A549 (cell line): ENCODE results near the gene TBC1D20. TPM values are rescaled to one million over a fixed set of nuclear protein-coding genes. Genes with fewer than 3 reads are reported as not detected.
A peak's percentile ranks its signal among the peaks of the same experiment; 100 is the strongest.

Experiments used
- ATAC-seq, 2 experiments: fragments of 200-7000 bp in 1 of 2; fragments of >200 bp in 1 of 2; cut with Nextera tagmentation in 1 of 2; cut with Tn5 transposase in 1 of 2; 3 replicates each; pipeline versions ENCODE4 v1.8.0 to v1.9.1; 2018 to 2020; ENCODE audit warnings: mild to moderate bottlenecking in 1 of 2, moderate library complexity in 1 of 2
- CTCF ChIA-PET: fragments of 300-600 bp; sonication (Branson Sonifier 250); formaldehyde crosslinking; extraction: SDS; loops from one replicate; lab custom pipeline; 2021; ENCODE audit warnings: antibody characterized with exemption, inconsistent platforms; lab: Yijun Ruan, JAX
- POLR2A ChIA-PET: fragments of 350-600 bp; formaldehyde crosslinking; extraction: SDS; loops from one replicate; lab custom pipeline; 2021; ENCODE audit warnings: antibody characterized with exemption, inconsistent platforms; lab: Yijun Ruan, JAX
- DNase-seq, 2 experiments: peaks; one replicate each; pipeline versions ENCODE4 v3.0.0 to v3.0.0-alpha.2; 2011 to 2016; ENCODE audit warnings: low read depth in 1 of 2, low spot score in 1 of 2
- FAIRE-seq: peaks from 2 replicates; lab custom pipeline; 2011; peaks lifted over from hg19 to GRCh38; lab: Jason Lieb, UNC
- H3K27ac ChIP-seq, 2 experiments: fragments of >200 bp; sonication (Bioruptor Twin); formaldehyde crosslinking; 3 replicates each; pipeline ENCODE4 v1.5.1; 2016 to 2017
- H3K4me1 ChIP-seq: fragments of >200 bp; sonication (Bioruptor Twin); formaldehyde crosslinking; 3 replicates; pipeline ENCODE4 v1.6.1; 2016
- H3K4me2 ChIP-seq: fragments of >200 bp; sonication (Bioruptor Twin); formaldehyde crosslinking; 3 replicates; pipeline ENCODE4 v1.6.1; 2016
- H3K4me3 ChIP-seq: fragments of >200 bp; sonication (Bioruptor Twin); formaldehyde crosslinking; 3 replicates; pipeline ENCODE4 v1.5.1; 2016
- H3K9me3 ChIP-seq: fragments of >200 bp; sonication (Bioruptor Twin); formaldehyde crosslinking; 3 replicates; pipeline ENCODE4 v1.6.1; 2016
- BHLHE40 ChIP-seq: IDR thresholded peaks from 2 replicates; pipeline ENCODE4 v1.6.1; 2012; ENCODE audit warnings: low read depth, low read length, inconsistent platforms
- CHD4 ChIP-seq: fragments of 200-600 bp; sonication (generic); IDR thresholded peaks from 2 replicates; pipeline ENCODE4 v1.6.1; 2016; ENCODE audit warnings: antibody characterized with exemption, mild to moderate bottlenecking, borderline replicate concordance
- CTCF ChIP-seq: fragments of >200 bp; sonication (Bioruptor Twin); formaldehyde crosslinking; IDR thresholded peaks from 3 replicates; pipeline ENCODE4 v1.5.1; 2016
- E2F6 ChIP-seq: IDR thresholded peaks from 2 replicates; pipeline ENCODE4 v1.6.1; 2012; ENCODE audit warnings: low read depth, borderline replicate concordance
- ELK1 ChIP-seq: fragments of 150-350 bp; IDR thresholded peaks from 2 replicates; pipeline ENCODE4 v1.6.1; 2014; ENCODE audit warnings: low read depth, mild to moderate bottlenecking, low read length
- EP300 ChIP-seq, 2 experiments: fragments of >200 bp; sonication (Bioruptor Twin); formaldehyde crosslinking; IDR thresholded peaks; 2 replicates in 1 of 2; 3 replicates in 1 of 2; pipeline ENCODE4 v1.6.1; 2016 to 2017
- FOSB ChIP-seq: fragments of 250-450 bp; sonication (Bioruptor Pico); IDR thresholded peaks from 2 replicates; pipeline ENCODE4 v1.5.0; 2020; ENCODE audit warnings: mild to moderate bottlenecking, moderate library complexity
- HDAC2 ChIP-seq: fragments of 200-600 bp; sonication (generic); IDR thresholded peaks from 2 replicates; pipeline ENCODE4 v1.6.1; 2016
- HES2 ChIP-seq: fragments of >200 bp; sonication (Bioruptor Twin); formaldehyde crosslinking; IDR thresholded peaks from 2 replicates; pipeline ENCODE4 v1.6.1; 2016
- HEYL ChIP-seq: fragments of 250-450 bp; sonication (Bioruptor Pico); IDR thresholded peaks from 2 replicates; pipeline ENCODE4 v1.8.0; 2021; ENCODE audit warnings: mild to moderate bottlenecking, moderate library complexity
- HMGXB4 ChIP-seq: fragments of 250-450 bp; sonication (Bioruptor Pico); IDR thresholded peaks from 2 replicates; pipeline ENCODE4 v1.5.0; 2021; ENCODE audit warnings: mild to moderate bottlenecking, moderate library complexity, borderline replicate concordance
- HOXB13 ChIP-seq: fragments of 250-450 bp; sonication (Bioruptor Pico); IDR thresholded peaks from 2 replicates; pipeline ENCODE4 v1.5.0; 2020; ENCODE audit warnings: low read depth, mild to moderate bottlenecking, moderate library complexity
- JUN ChIP-seq, 2 experiments: fragments of >200 bp; sonication (Bioruptor Twin); formaldehyde crosslinking; IDR thresholded peaks; 2 replicates in 1 of 2; 3 replicates in 1 of 2; pipeline ENCODE4 v1.6.1; 2016 to 2017
- KDM1A ChIP-seq: fragments of 200-600 bp; sonication (generic); IDR thresholded peaks from 2 replicates; pipeline ENCODE4 v1.6.1; 2016; ENCODE audit warnings: low read depth, mild to moderate bottlenecking
- MAFK ChIP-seq: fragments of 450-650 bp; IDR thresholded peaks from 2 replicates; pipeline ENCODE4 v1.6.1; 2014; ENCODE audit not compliant: partially characterized antibody
- MAZ ChIP-seq: fragments of 150-350 bp; IDR thresholded peaks from 2 replicates; pipeline ENCODE4 v1.6.1; 2014; ENCODE audit warnings: antibody characterized with exemption, low read depth, low read length, borderline replicate concordance
- NFE2L2 ChIP-seq: fragments of 150-350 bp; conservative IDR thresholded peaks from 2 replicates; pipeline ENCODE4 v1.6.1; 2014; ENCODE audit warnings: low read length
- POLR2AphosphoS2 ChIP-seq: conservative IDR thresholded peaks from 2 replicates; pipeline ENCODE4 v1.6.1; 2012; ENCODE audit warnings: low read length, improper control_type of control experiment, inconsistent platforms
- RAD21 ChIP-seq, 2 experiments: fragments of >200 bp in 1 of 2; sonication (Bioruptor Twin) in 1 of 2; formaldehyde crosslinking in 1 of 2; IDR thresholded peaks in 1 of 2; conservative IDR thresholded peaks in 1 of 2; 2 replicates in 1 of 2; 3 replicates in 1 of 2; pipeline ENCODE4 v1.6.1; 2012 to 2018; ENCODE audit warnings: inconsistent platforms in 1 of 2
- RARB ChIP-seq: fragments of 250-450 bp; sonication (Bioruptor Pico); IDR thresholded peaks from 2 replicates; pipeline ENCODE4 v1.8.0; 2021; ENCODE audit warnings: mild to moderate bottlenecking, moderate library complexity
- RFX5 ChIP-seq: fragments of 450-650 bp; IDR thresholded peaks from 2 replicates; pipeline ENCODE4 v1.7.1; 2014; ENCODE audit warnings: antibody characterized with exemption, mild to moderate bottlenecking, moderate library complexity
- SMC3 ChIP-seq: fragments of >200 bp; sonication (Bioruptor Twin); formaldehyde crosslinking; IDR thresholded peaks from 3 replicates; pipeline ENCODE4 v1.6.1; 2018; ENCODE audit warnings: inconsistent platforms
- TFCP2L1 ChIP-seq: fragments of 250-450 bp; sonication (Bioruptor Pico); IDR thresholded peaks from 2 replicates; pipeline ENCODE4 v1.5.0; 2021; ENCODE audit warnings: mild to moderate bottlenecking
- ZFP36 ChIP-seq: fragments of 450-650 bp; IDR thresholded peaks from 2 replicates; pipeline ENCODE4 v1.6.1; 2014; ENCODE audit warnings: borderline replicate concordance; ENCODE audit not compliant: partially characterized antibody
- ZSCAN20 ChIP-seq: fragments of 250-450 bp; sonication (Bioruptor Pico); IDR thresholded peaks from 2 replicates; pipeline ENCODE4 v1.8.0; 2022; ENCODE audit warnings: mild to moderate bottlenecking, moderate library complexity
- WGBS: methylation state at CpG from one replicate; pipeline ENCODE4 v1.1.6; 2017; ENCODE audit errors: missing lambda C conversion rate; 5-methylcytosine and 5-hydroxymethylcytosine counted together
- polyA plus RNA-seq, 4 experiments: library from polyadenylated mRNA; depleted of rRNA in 3 of 4; stranded (reverse); fragments of >200 nt; fragmentation: RNase III in 1 of 4; extraction: RNeasy Plus Mini Kit Qiagen cat#74134 plus additional on column Dnase treatment in 1 of 4; gene quantifications; 2 replicates in 3 of 4; 3 replicates in 1 of 4; pipeline ENCODE4 v1.2.3, GENCODE V29; 2011 to 2017
- TF ChIP-seq, protein P1 (sequence below): fragments of 200-600 bp; sonication (generic); IDR thresholded peaks from 2 replicates; pipeline ENCODE4 v1.6.1; 2016; ENCODE audit warnings: antibody characterized with exemption, mild to moderate bottlenecking, moderate library complexity
- TF ChIP-seq, protein P2 (sequence below): fragments of 250-450 bp; sonication (Bioruptor Pico); IDR thresholded peaks from 2 replicates; pipeline ENCODE4 v1.5.0; 2020; ENCODE audit warnings: low read depth, mild to moderate bottlenecking, moderate library complexity

TBC1D20 gene
- polyA plus RNA-seq, 2 of the 4 experiments (the other 2 are of a cell fraction): 28.0 to 43.4 TPM

DNA sequence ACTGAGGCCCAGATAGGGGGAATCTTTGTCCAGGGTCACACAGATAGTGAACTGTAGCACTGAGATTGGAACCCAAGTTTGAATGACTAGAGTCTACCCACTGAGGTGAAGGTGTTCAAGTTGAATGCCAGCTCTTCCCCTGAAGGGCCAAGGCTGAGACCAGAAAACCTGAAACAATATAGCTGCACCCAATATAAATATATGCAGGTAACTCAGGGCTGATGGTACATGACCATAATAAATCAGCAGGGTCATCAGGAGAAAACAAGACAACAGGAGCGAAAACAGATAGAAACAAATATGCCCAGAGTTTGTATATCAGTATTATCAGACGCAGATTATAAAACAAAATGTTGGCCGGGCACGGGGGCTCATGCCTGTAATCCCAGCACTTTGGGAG, 58.2 kb downstream of the TBC1D20 start:
- Histone ChIP-seq H3K27ac (peak overlapping the region; percentile 93 to 99), H3K4me3 (no peak overlapping the region), H3K4me1 (peaks cover 42% of the 10 kb centered on the region), H3K4me2 (no peak overlapping the region), H3K9me3 (peaks cover 15% of the 10 kb centered on the region)
- DNase-seq (no peak), FAIRE-seq (no peak), ATAC-seq (no peak)
- TF ChIP-seq HES2 (no peak), ZFP36 (no peak), RFX5 (no peak), RAD21 (conservative IDR thresholded peaks at IDR 0.05 in 1 of 2, IDR thresholded peaks at IDR 0.05 in 1 of 2) (no peak), CHD4 (no peak), TFCP2L1 (CRISPR knock-in tag) (no peak), FOSB (CRISPR knock-in tag) (no peak), MAZ (no peak), E2F6 (no peak)
- TF ChIP-seq, protein P1, sequence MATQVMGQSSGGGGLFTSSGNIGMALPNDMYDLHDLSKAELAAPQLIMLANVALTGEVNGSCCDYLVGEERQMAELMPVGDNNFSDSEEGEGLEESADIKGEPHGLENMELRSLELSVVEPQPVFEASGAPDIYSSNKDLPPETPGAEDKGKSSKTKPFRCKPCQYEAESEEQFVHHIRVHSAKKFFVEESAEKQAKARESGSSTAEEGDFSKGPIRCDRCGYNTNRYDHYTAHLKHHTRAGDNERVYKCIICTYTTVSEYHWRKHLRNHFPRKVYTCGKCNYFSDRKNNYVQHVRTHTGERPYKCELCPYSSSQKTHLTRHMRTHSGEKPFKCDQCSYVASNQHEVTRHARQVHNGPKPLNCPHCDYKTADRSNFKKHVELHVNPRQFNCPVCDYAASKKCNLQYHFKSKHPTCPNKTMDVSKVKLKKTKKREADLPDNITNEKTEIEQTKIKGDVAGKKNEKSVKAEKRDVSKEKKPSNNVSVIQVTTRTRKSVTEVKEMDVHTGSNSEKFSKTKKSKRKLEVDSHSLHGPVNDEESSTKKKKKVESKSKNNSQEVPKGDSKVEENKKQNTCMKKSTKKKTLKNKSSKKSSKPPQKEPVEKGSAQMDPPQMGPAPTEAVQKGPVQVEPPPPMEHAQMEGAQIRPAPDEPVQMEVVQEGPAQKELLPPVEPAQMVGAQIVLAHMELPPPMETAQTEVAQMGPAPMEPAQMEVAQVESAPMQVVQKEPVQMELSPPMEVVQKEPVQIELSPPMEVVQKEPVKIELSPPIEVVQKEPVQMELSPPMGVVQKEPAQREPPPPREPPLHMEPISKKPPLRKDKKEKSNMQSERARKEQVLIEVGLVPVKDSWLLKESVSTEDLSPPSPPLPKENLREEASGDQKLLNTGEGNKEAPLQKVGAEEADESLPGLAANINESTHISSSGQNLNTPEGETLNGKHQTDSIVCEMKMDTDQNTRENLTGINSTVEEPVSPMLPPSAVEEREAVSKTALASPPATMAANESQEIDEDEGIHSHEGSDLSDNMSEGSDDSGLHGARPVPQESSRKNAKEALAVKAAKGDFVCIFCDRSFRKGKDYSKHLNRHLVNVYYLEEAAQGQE: no peak
- WGBS: 96% methylated on average over 4 of the region's 4 CpGs
- ChIA-PET CTCF (interaction anchor here (0.9 to 15.4 kb wide), 7 partner anchors 11 to 50 kb away, joined by 3 to 160 read pairs (median 19); partner anchors contain the start of gene TRIB3), POLR2A (no interaction called here)

DNA sequence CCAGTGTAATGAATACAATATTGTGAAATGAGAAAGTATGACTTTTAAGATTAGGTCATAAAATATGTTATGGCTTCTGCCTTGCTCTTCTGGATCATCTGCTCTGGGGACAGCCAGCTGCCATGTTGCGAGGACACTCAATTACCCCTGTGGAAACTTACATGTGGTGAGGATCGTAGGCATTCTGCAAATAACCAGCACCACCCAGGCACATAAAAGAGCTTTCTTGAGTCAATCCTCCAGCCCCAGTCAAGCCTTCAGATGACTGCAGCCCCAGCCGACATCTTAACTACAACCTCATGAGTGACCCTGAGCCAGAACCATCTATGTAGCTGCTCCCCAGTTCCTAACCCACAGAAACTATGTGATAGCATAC, 58.8 kb downstream of the TBC1D20 start:
- WGBS: 88% methylated on average over 3 of the region's 3 CpGs
- Histone ChIP-seq H3K4me2 (no peak overlapping the region), H3K4me1 (peaks cover 42% of the 10 kb centered on the region), H3K4me3 (no peak overlapping the region), H3K9me3 (peaks cover 15% of the 10 kb centered on the region), H3K27ac (peak overlapping the region; percentile 93 to 99)
- TF ChIP-seq BHLHE40 (no peak), ELK1 (no peak), HOXB13 (no peak), POLR2AphosphoS2 (no peak), CTCF (no peak), EP300 (IDR thresholded peaks at IDR 0.05) (no peak), HEYL (CRISPR knock-in tag) (no peak), RARB (CRISPR knock-in tag) (no peak), HDAC2 (no peak), NFE2L2 (no peak), ZSCAN20 (no peak), MAZ (no peak), KDM1A (no peak), MAFK (no peak), JUN (IDR thresholded peaks at IDR 0.05) (no peak), HMGXB4 (CRISPR knock-in tag) (no peak), RFX5 (no peak), SMC3 (no peak)
- TF ChIP-seq, protein P2, sequence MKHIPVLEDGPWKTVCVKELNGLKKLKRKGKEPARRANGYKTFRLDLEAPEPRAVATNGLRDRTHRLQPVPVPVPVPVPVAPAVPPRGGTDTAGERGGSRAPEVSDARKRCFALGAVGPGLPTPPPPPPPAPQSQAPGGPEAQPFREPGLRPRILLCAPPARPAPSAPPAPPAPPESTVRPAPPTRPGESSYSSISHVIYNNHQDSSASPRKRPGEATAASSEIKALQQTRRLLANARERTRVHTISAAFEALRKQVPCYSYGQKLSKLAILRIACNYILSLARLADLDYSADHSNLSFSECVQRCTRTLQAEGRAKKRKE (CRISPR knock-in tag): no peak
- ChIA-PET CTCF (interaction anchor here (0.9 to 15.4 kb wide), 12 partner anchors 9 to 137 kb away, joined by 3 to 160 read pairs (median 4); partner anchors contain the start of gene TRIB3), POLR2A (no interaction called here)
- FAIRE-seq (peak; percentile 51), DNase-seq (no peak), ATAC-seq (no peak)
